A673 (cell line): ENCODE data around the gene HMGXB4. TPM values are rescaled to one million over a fixed set of nuclear protein-coding genes. Genes with fewer than 3 reads are reported as not detected.

Source experiments
- BruUV-seq: library from RNA; stranded (reverse); fragments of 400-500 nt; replicated peaks from 2 replicates; lab custom pipeline; 2021; lab: Mats Ljungman, UMichigan
- CTCF ChIA-PET: fragments of 300-600 bp; sonication (Branson Sonifier 250); formaldehyde crosslinking; loops from one replicate; lab custom pipeline; 2022; ENCODE audit warnings: antibody characterized with exemption; lab: Charles Lee
- POLR2A ChIA-PET: fragments of 300-600 bp; sonication (Branson Sonifier 250); formaldehyde crosslinking; loops from one replicate; lab custom pipeline; 2022; ENCODE audit warnings: antibody characterized with exemption; ENCODE audit not compliant: low non-redundant PET; lab: Charles Lee
- DNase-seq: peaks from one replicate; pipeline ENCODE4 v3.0.0-alpha.2; 2015; ENCODE audit warnings: low spot score
- H3K27ac ChIP-seq: fragments of 200-600 bp; sonication (generic); 2 replicates; pipeline ENCODE4 v1.5.1; 2016; ENCODE audit warnings: mixed run types, low read depth, mild to moderate bottlenecking, mixed read lengths, antibody characterized with exemption, low read length; ENCODE audit not compliant: poor library complexity, severe bottlenecking
- H3K27me3 ChIP-seq: fragments of 200-600 bp; sonication (generic); replicated peaks from 2 replicates; pipeline ENCODE4 v1.6.1; 2017; ENCODE audit warnings: mixed run types, low read depth, mild to moderate bottlenecking, mixed read lengths, antibody characterized with exemption, low read length; ENCODE audit not compliant: insufficient read depth, poor library complexity
- H3K36me3 ChIP-seq: fragments of 200-600 bp; sonication (generic); 2 replicates; pipeline ENCODE4 v1.6.1; 2016; ENCODE audit warnings: mixed run types, mild to moderate bottlenecking, mixed read lengths, antibody characterized with exemption, low read length; ENCODE audit not compliant: insufficient read depth, poor library complexity, severe bottlenecking
- H3K4me1 ChIP-seq: fragments of 200-600 bp; sonication (generic); 2 replicates; pipeline ENCODE4 v1.6.1; 2017; ENCODE audit warnings: mixed run types, mild to moderate bottlenecking, mixed read lengths, antibody characterized with exemption, low read length; ENCODE audit not compliant: insufficient read depth, poor library complexity, severe bottlenecking
- H3K4me3 ChIP-seq: fragments of 200-600 bp; sonication (generic); 2 replicates; pipeline ENCODE4 v1.5.1; 2016; ENCODE audit warnings: low read depth, mixed run types, mild to moderate bottlenecking, mixed read lengths, low read length; ENCODE audit not compliant: poor library complexity, severe bottlenecking
- H3K9me3 ChIP-seq: fragments of 200-600 bp; sonication (generic); 2 replicates; pipeline ENCODE4 v1.6.1; 2016; ENCODE audit warnings: mixed run types, low read depth, mild to moderate bottlenecking, mixed read lengths, antibody characterized with exemption, low read length; ENCODE audit not compliant: poor library complexity, severe bottlenecking
- EZH2 ChIP-seq: fragments of 200-600 bp; sonication (generic); IDR thresholded peaks from 2 replicates; pipeline ENCODE4 v1.6.1; 2017; ENCODE audit warnings: borderline replicate concordance, low read depth, mild to moderate bottlenecking, mixed read lengths, antibody characterized with exemption, low read length; ENCODE audit not compliant: poor library complexity, severe bottlenecking
- intact Hi-C: fragments of 100-400 bp; cut with micrococcal nuclease; formaldehyde crosslinking; loops from one replicate; pipeline ENCODE4 v1.10.0; 2022; ENCODE audit not compliant: unreplicated experiment
- total RNA-seq: library from RNA; stranded (reverse); gene quantifications from 2 replicates; pipeline ENCODE4 v1.2.3, GENCODE V29; 2021
- TF ChIP-seq, protein P1 (sequence below): fragments of 300-800, 200-600 bp; sonication (generic); conservative IDR thresholded peaks from 2 replicates; pipeline ENCODE4 v1.5.1; 2017; ENCODE audit warnings: low read depth, mild to moderate bottlenecking, antibody characterized with exemption, low read length, moderate library complexity, mixed read lengths

Gene HMGXB4
- total RNA-seq, 1 experiment from 2014 or later, result 52.7 TPM

DNA sequence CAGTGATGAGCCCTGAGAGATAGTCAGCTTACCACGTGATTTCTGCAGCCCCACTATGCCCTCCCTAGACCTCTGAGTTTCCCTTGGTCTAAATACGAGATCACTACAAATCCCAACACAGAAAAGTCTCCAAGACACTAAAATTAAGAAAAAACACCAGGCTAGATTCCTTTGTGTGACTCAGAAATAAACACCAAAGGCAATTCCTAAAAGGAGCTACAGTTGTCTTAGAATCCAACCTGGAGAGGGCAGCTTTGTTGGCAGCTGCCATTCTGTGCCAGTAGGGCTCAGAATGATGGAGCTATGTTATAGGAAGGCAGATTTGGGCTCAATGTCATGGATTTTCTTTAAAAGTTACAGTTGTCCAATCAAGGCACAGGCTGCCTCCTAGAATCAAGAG is 37.1 kb upstream of the HMGXB4 start:
- intact Hi-C loops, result no loop called here
- Histone ChIP-seq H3K9me3 (no peaks in the 10 kb centered on the region), H3K4me3 (no peak overlapping the region), H3K36me3 (no peaks in the 10 kb centered on the region), H3K4me1 (no peaks in the 10 kb centered on the region), H3K27ac (no peak overlapping the region), H3K27me3 (no peaks in the 10 kb centered on the region)
- TF ChIP-seq, protein P1, sequence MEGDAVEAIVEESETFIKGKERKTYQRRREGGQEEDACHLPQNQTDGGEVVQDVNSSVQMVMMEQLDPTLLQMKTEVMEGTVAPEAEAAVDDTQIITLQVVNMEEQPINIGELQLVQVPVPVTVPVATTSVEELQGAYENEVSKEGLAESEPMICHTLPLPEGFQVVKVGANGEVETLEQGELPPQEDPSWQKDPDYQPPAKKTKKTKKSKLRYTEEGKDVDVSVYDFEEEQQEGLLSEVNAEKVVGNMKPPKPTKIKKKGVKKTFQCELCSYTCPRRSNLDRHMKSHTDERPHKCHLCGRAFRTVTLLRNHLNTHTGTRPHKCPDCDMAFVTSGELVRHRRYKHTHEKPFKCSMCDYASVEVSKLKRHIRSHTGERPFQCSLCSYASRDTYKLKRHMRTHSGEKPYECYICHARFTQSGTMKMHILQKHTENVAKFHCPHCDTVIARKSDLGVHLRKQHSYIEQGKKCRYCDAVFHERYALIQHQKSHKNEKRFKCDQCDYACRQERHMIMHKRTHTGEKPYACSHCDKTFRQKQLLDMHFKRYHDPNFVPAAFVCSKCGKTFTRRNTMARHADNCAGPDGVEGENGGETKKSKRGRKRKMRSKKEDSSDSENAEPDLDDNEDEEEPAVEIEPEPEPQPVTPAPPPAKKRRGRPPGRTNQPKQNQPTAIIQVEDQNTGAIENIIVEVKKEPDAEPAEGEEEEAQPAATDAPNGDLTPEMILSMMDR, result no peak
- TF ChIP-seq EZH2, result no peak
- no TSS peak for BruUV-seq
- ChIA-PET CTCF (no interaction called here), POLR2A (no interaction called here)
- no peak for DNase-seq

GRCh38 chr22:35225010-35225409 is 32.3 kb upstream of the HMGXB4 start:
- BruUV-seq, result no TSS peak
- intact Hi-C loops, result no loop called here
- no peak for DNase-seq
- H3K4me1 ChIP-seq, result no peaks in the 10 kb centered on the region
- TF ChIP-seq EZH2, result no peak
- TF ChIP-seq, protein P1, result no peak
- no peaks in the 10 kb centered on the region for H3K9me3 ChIP-seq
- no peaks in the 10 kb centered on the region for H3K27me3 ChIP-seq
- H3K4me3 ChIP-seq, result no peak overlapping the region
- POLR2A ChIA-PET, result no interaction called here
- H3K36me3 ChIP-seq, result no peaks in the 10 kb centered on the region
- H3K27ac ChIP-seq, result no peak overlapping the region
- CTCF ChIA-PET, result no interaction called here

DNA sequence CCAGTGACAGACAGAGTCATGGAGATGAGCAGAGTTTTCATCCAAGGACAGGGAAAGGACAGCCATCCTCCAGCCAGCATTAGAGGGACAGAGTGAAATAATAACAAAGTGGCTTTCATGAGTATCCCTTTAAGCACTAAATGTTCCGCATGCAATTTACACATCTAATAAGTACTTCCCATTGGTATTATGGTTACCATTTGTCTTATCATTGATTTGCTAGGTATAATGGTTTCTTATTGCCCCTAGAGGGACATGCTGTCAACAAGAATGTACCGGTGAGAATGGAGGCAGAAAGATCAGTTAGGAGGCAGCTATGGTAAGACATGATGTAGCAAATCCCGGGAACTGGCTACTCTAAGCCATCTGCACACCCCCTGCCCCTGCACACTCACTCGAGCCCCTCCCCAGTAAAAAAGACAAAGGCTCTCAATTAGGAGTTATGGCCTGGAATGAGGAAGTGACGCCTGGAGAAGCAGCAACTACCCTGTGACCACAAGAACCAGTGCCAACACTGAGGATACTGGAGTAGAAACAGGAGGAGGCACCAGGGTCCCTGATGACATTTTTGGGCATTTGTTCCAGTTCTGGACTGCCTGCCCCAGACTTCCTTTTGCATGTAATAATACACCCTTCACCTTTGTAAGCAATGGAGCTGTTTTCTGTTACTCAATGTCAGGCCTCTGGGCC is 30.2 kb upstream of the HMGXB4 start:
- H3K27ac ChIP-seq, result no peak overlapping the region
- no peak for TF ChIP-seq EZH2
- TF ChIP-seq, protein P1, result no peak
- CTCF ChIA-PET, result no interaction called here

More for the DNA sequence above, 30.2 kb upstream of the HMGXB4 start:
- Histone ChIP-seq H3K27me3 (no peaks in the 10 kb centered on the region), H3K4me3 (no peak overlapping the region), H3K36me3 (no peaks in the 10 kb centered on the region), H3K9me3 (no peaks in the 10 kb centered on the region), H3K4me1 (peaks cover 4% of the 10 kb centered on the region)
- DNase-seq, result no peak
- intact Hi-C loops, result no loop called here
- BruUV-seq, result no TSS peak
- POLR2A ChIA-PET, result no interaction called here
